K562 (cell line): ENCODE measurements around the gene KIF3B. TPM values are rescaled to one million over a fixed set of nuclear protein-coding genes. Genes with fewer than 3 reads are reported as not detected.
A peak's percentile ranks its signal among the peaks of the same experiment; 100 is the strongest.

Source experiments
- BDP1 ChIP-seq: IDR thresholded peaks from 3 replicates; pipeline ENCODE4 v1.6.1; 2011; ENCODE audit not compliant: insufficient read length, insufficient read depth
- ELF1 ChIP-seq: fragments of 200-800 bp; sonication (Bioruptor generic); IDR thresholded peaks from 2 replicates; pipeline ENCODE4 v1.6.1; 2016; ENCODE audit warnings: missing genetic modification characterization, missing compliant biosample characterization
- KLF6 ChIP-seq: fragments of 250-450 bp; sonication (Bioruptor Pico); IDR thresholded peaks from 2 replicates; pipeline ENCODE4 v1.4.0; 2020; ENCODE audit warnings: mild to moderate bottlenecking, moderate library complexity, borderline replicate concordance
- NRF1 ChIP-seq, 2 experiments: fragments of 450-650 bp; IDR thresholded peaks in 1 of 2; conservative IDR thresholded peaks in 1 of 2; 2 replicates each; pipeline ENCODE4 v1.6.1; 2014; ENCODE audit warnings: mild to moderate bottlenecking in 2 of 2
- POLR2A ChIP-seq: fragments of 450-650 bp; conservative IDR thresholded peaks from 2 replicates; pipeline ENCODE4 v1.6.1; 2016
- RNF2 ChIP-seq: sonication (generic); IDR thresholded peaks from 2 replicates; pipeline ENCODE4 v1.6.1; 2016
- SMARCE1 ChIP-seq: fragments of 450-650 bp; IDR thresholded peaks from 2 replicates; pipeline ENCODE4 v1.7.1; 2016; ENCODE audit warnings: mild to moderate bottlenecking
- THRB ChIP-seq: fragments of 450-650 bp; formaldehyde crosslinking; conservative IDR thresholded peaks from 2 replicates; pipeline ENCODE4 v1.4.0; 2022; ENCODE audit warnings: mild to moderate bottlenecking, missing genetic modification characterization
- UBTF ChIP-seq, 2 experiments: IDR thresholded peaks; 2 replicates each; pipeline ENCODE4 v1.6.1; 2012; ENCODE audit warnings: improper control_type of control experiment in 2 of 2, low read depth in 2 of 2, low read length in 2 of 2, borderline replicate concordance in 1 of 2
- ZBTB9 ChIP-seq: fragments of 450-650 bp; formaldehyde crosslinking; IDR thresholded peaks from 2 replicates; pipeline ENCODE4 v1.4.0; 2020; ENCODE audit warnings: mild to moderate bottlenecking, moderate library complexity
- ZFX ChIP-seq: sonication (generic); formaldehyde crosslinking; IDR thresholded peaks from 2 replicates; pipeline ENCODE4 v1.8.0; 2022; ENCODE audit warnings: mild to moderate bottlenecking, missing genetic modification reagents, moderate library complexity
- ZNF121 ChIP-seq: sonication (generic); formaldehyde crosslinking; conservative IDR thresholded peaks from 2 replicates; pipeline ENCODE4 v1.8.0; 2022; ENCODE audit warnings: missing genetic modification reagents
- ZNF436 ChIP-seq: fragments of 250-450, 450-650 bp; sonication (Bioruptor Pico); formaldehyde crosslinking; IDR thresholded peaks from 2 replicates; pipeline ENCODE4 v1.7.0; 2020; ENCODE audit warnings: mild to moderate bottlenecking
- ZNF449 ChIP-seq: fragments of 250-450 bp; sonication (Bioruptor Pico); IDR thresholded peaks from 2 replicates; pipeline ENCODE4 v1.8.0; 2022; ENCODE audit warnings: moderate library complexity, mild to moderate bottlenecking, inconsistent platforms
- ZNF589 ChIP-seq: fragments of 200-800 bp; sonication (Bioruptor generic); IDR thresholded peaks from 2 replicates; pipeline ENCODE4 v1.6.1; 2016; ENCODE audit warnings: low read depth, missing genetic modification characterization, missing compliant biosample characterization
- ZNF592 ChIP-seq: fragments of 450-650 bp; IDR thresholded peaks from 2 replicates; pipeline ENCODE4 v1.6.1; 2017; ENCODE audit warnings: antibody characterized with exemption, mild to moderate bottlenecking
- ZNF780A ChIP-seq: fragments of 250-450 bp; sonication (Bioruptor Pico); IDR thresholded peaks from 2 replicates; pipeline ENCODE4 v1.5.0; 2021; ENCODE audit warnings: mild to moderate bottlenecking
- polyA plus RNA-seq, 8 experiments: library from polyadenylated mRNA; depleted of rRNA in 4 of 8; stranded (reverse) in 5 of 8; unstranded in 3 of 8; fragments of >200 nt; fragmentation: Nextera tagmentation in 2 of 8; fragmentation: Illumina TruSeq in 1 of 8; extraction: Ambion mirVana in 2 of 8; extraction: Trizol in 1 of 8; gene quantifications; 2 replicates each; pipeline versions ENCODE4 v1.2.1 to v1.2.3, GENCODE V29; 2011 to 2014; ENCODE audit warnings: inconsistent platforms in 1 of 8, missing spikeins in 1 of 8
- total RNA-seq, 7 experiments: library from RNA; depleted of rRNA in 6 of 7; stranded (reverse); fragments of >200 nt in 6 of 7; fragmentation: Illumina TruSeq in 2 of 7; extraction: Trizol in 2 of 7; gene quantifications; 2 replicates each; pipeline versions ENCODE4 v1.2.1 to v1.2.3, GENCODE V29; 2011 to 2021; ENCODE audit warnings: low replicate concordance in 1 of 7

Gene KIF3B
- total and polyA plus RNA-seq, 9 of the 15 experiments (the other 6 are each of a cell fraction or from before 2014, with no cell fraction given), result 2.9 to 12.3 (median 8.6) TPM

GRCh38 chr20:32333988-32334885 lies 56.8 kb downstream of the KIF3B start (continued):
- TF ChIP-seq UBTF (IDR thresholded peaks at IDR 0.05; ENCODE audit: borderline replicate concordance in 1 of 2, low read depth in 2 of 2, low read length in 2 of 2) (peak in 1 of 2 experiments; percentile 64; a peak in 1 of 4 replicates), SMARCE1 (peak; percentile 58; the same call in 1 of the 2 replicates), ZNF780A (CRISPR knock-in tag) (no peak), ZNF589 (CRISPR knock-in tag) (no peak), THRB (CRISPR knock-in tag) (no peak), KLF6 (CRISPR knock-in tag) (no peak), ZNF436 (CRISPR knock-in tag) (no peak), NRF1 (conservative IDR thresholded peaks at IDR 0.05 in 1 of 2, IDR thresholded peaks at IDR 0.05 in 1 of 2) (peak; percentile 37 to 53), ZNF449 (no peak), ZBTB9 (CRISPR knock-in tag) (no peak), ZNF592 (0 out of 2 replicates have a peak, but pooled peaks have one; percentile 50), ZNF121 (CRISPR knock-in tag) (no peak), ZFX (no peak), BDP1 (no peak), POLR2A (no peak), RNF2 (no peak), ELF1 (tag) (no peak)
